H1 (cell line): ENCODE measurements around the gene ARHGAP24. TPM values are rescaled to one million over a fixed set of nuclear protein-coding genes. Genes with fewer than 3 reads are reported as not detected.

Experiments
- PHF8 ChIP-seq: fragments of 200-600 bp; sonication (generic); conservative IDR thresholded peaks from 2 replicates; pipeline ENCODE4 v1.7.1; 2012; ENCODE audit warnings: low read depth, mild to moderate bottlenecking, inconsistent platforms, low read length, moderate library complexity
- polyA plus RNA-seq, 7 experiments: library from polyadenylated mRNA; depleted of rRNA in 3 of 7; stranded (reverse) in 5 of 7; unstranded in 2 of 7; fragments of >200 nt in 5 of 7; fragments of 200-250 nt in 2 of 7; gene quantifications; 1 replicate in 5 of 7; 2 replicates in 1 of 7; 4 replicates in 1 of 7; pipeline versions ENCODE4 v1.2.1 to v1.2.3, GENCODE V29; 2011 to 2013; ENCODE audit warnings: missing spikeins in 2 of 7, mixed read lengths in 2 of 7
- total RNA-seq: library from RNA; stranded (reverse); fragmentation: NEBNext Ultra II Directional; extraction: Animal tissue kit (Norgen Biotek cat#: 25700); gene quantifications from 2 replicates; pipeline ENCODE4 v1.2.1, GENCODE V29; 2021

ARHGAP24 gene
- total and polyA plus RNA-seq, 2 of the 8 experiments (the other 6 are each of a cell fraction or from before 2014, with no cell fraction given): 0.08 to 0.50 TPM

GRCh38 chr4:85836588-85837438 is 361.9 kb downstream of the ARHGAP24 start (continued):
- no peak for TF ChIP-seq PHF8
